Esophagus muscularis mucosa (tissue), 4 donors: ENCODE data around the gene SEC22A. TPM values are rescaled to one million over a fixed set of nuclear protein-coding genes. Genes with fewer than 3 reads are reported as not detected.

Experiments
- DNase-seq: peaks from one replicate; pipeline ENCODE4 v3.0.0-alpha.2; 2017; ENCODE audit errors: extremely low spot score
- H3K27ac ChIP-seq, 4 donors: fragments of 200-600 bp; sonication (generic); replicated peaks in 1 of 4; 1 replicate in 3 of 4; 2 replicates in 1 of 4; pipeline ENCODE4 v1.5.1; 2016 to 2019; ENCODE audit warnings: mild to moderate bottlenecking in 1 of 4
- H3K27me3 ChIP-seq, 4 donors: fragments of 200-600 bp; sonication (generic); one replicate each; pipeline versions ENCODE4 v1.5.1 to v1.6.0; 2016 to 2019
- H3K36me3 ChIP-seq, 4 donors: fragments of 200-600 bp; sonication (generic); one replicate each; pipeline ENCODE4 v1.5.1; 2016 to 2019
- H3K4me1 ChIP-seq, 4 donors: fragments of 200-600 bp; sonication (generic); one replicate each; pipeline ENCODE4 v1.5.1; 2016 to 2019
- H3K4me3 ChIP-seq, 4 donors: fragments of 200-600 bp; sonication (generic); 1 replicate in 2 of 4; 2 replicates in 2 of 4; pipeline ENCODE4 v1.5.1; 2016 to 2019; ENCODE audit warnings: mild to moderate bottlenecking in 4 of 4, moderate library complexity in 1 of 4
- H3K9me3 ChIP-seq, 4 donors: fragments of 200-600 bp; sonication (generic); 1 replicate in 3 of 4; 2 replicates in 1 of 4; pipeline ENCODE4 v1.5.1; 2016 to 2019
- CTCF ChIP-seq, 3 experiments: fragments of 200-600 bp in 2 of 3; fragments of 450-650 bp in 1 of 3; sonication (generic) in 2 of 3; IDR thresholded peaks; one replicate each; pipeline ENCODE4 v1.5.1; 2017 to 2019; ENCODE audit warnings: antibody characterized with exemption in 3 of 3, mild to moderate bottlenecking in 2 of 3, moderate library complexity in 1 of 3
- EP300 ChIP-seq: sonication (generic); formaldehyde crosslinking; IDR thresholded peaks from one replicate; pipeline ENCODE4 v1.6.1; 2017; ENCODE audit warnings: antibody characterized with exemption
- POLR2A ChIP-seq: fragments of 450-650 bp; IDR thresholded peaks from one replicate; pipeline ENCODE4 v1.6.1; 2017; ENCODE audit warnings: antibody characterized with exemption, moderate library complexity, mild to moderate bottlenecking, low read depth
- POLR2AphosphoS5 ChIP-seq, 2 donors: sonication (generic); formaldehyde crosslinking; IDR thresholded peaks; one replicate each; pipeline ENCODE4 v1.6.1; 2017; ENCODE audit warnings: antibody characterized with exemption in 2 of 2
- WGBS: methylation state at CpG from one replicate; pipeline ENCODE4 v1.1.5; 2018; 5-methylcytosine and 5-hydroxymethylcytosine counted together
- intact Hi-C: fragments of 100-400 bp; cut with DNase I; formaldehyde crosslinking; loops from one replicate; pipeline ENCODE4 v1.15.1; 2023
- total RNA-seq, 4 donors: library from RNA; depleted of rRNA; stranded (reverse); fragments of >200 nt; gene quantifications; one replicate each; pipeline versions ENCODE4 v1.1.0 to v1.2.1, GENCODE V29; 2016

The SEC22A gene
- total RNA-seq, 4 donors from 2014 or later: 12.0 to 29.9 (median 20.0) TPM

DNA sequence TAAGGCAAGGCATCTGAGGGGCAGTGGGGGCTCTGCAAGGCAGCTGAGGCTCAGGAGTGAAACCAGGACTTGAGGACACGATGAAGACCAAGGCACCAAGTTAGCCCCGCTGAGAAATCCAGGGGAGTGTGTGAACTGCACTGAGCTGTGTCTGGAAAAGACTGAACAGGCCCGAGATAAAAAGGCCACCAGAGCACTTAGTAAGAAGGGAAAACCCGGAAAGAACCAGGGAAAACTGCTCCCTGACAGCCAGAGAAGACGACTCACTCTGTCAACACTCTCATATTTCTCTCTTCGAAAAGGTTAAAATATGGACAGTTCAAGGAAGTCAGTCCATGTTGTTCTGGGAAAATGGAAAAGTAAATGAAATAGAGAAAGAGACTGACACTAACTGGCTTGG is 109.0 kb downstream of the SEC22A start:
- no peak for DNase-seq
- Histone ChIP-seq H3K4me3 (no peak overlapping the region), H3K9me3 (no peaks in the 10 kb centered on the region), H3K27me3 (no peaks in the 10 kb centered on the region), H3K4me1 (peaks cover 0 to 35% (median 28%) of the 10 kb centered on the region in 4 donors), H3K36me3 (peaks cover 5 to 75% (median 60%) of the 10 kb centered on the region in 4 donors), H3K27ac (no peak overlapping the region)
- intact Hi-C loops: no loop called here
- WGBS: 70% methylated on average over 6 of the region's 6 CpGs
- no peak for TF ChIP-seq EP300
- TF ChIP-seq CTCF (IDR thresholded peaks at IDR 0.05): no peak
- no peak for TF ChIP-seq POLR2AphosphoS5 (IDR thresholded peaks at IDR 0.05)
- no peak for TF ChIP-seq POLR2A

DNA sequence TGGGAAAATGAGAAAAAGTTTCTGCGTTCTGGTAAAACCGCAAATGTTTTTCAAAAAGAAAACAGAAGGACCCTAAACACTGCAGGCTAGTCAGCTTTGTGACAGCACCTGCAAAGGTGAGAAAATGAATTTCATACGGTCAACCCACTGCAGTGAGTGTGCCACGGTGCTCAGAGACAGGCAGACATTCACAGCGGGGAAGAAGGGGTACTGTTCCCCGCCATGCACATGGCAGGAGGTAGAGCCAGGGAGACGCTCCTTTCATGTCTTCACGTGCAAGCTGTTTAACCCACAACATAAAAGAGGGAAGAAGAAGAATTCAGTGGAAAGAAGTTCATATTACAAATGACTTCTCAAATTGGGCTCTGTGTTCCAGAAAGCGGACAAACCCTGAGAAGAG is 109.5 kb downstream of the SEC22A start:
- intact Hi-C loops: no loop called here
- H3K36me3 ChIP-seq: peaks cover 7 to 76% (median 61%) of the 10 kb centered on the region in 4 donors
- DNase-seq: no peak
- no peak overlapping the region for H3K4me3 ChIP-seq
- no peaks in the 10 kb centered on the region for H3K9me3 ChIP-seq
- H3K27ac ChIP-seq: peak overlapping the region in 3 of 4 donors; percentile 55 to 64 (median 63)
- H3K27me3 ChIP-seq: no peaks in the 10 kb centered on the region
- no peak for TF ChIP-seq POLR2AphosphoS5 (IDR thresholded peaks at IDR 0.05)
- no peak for TF ChIP-seq EP300
- no peak for TF ChIP-seq POLR2A
- TF ChIP-seq CTCF (IDR thresholded peaks at IDR 0.05): no peak
- peaks cover 0 to 35% (median 29%) of the 10 kb centered on the region in 4 donors for H3K4me1 ChIP-seq
- WGBS: 78% methylated on average over 9 of the region's 9 CpGs

GRCh38 chr3:123312331-123313265 is 110.9 kb downstream of the SEC22A start:
- peaks cover 0 to 35% (median 29%) of the 10 kb centered on the region in 4 donors for H3K4me1 ChIP-seq
- H3K9me3 ChIP-seq: no peaks in the 10 kb centered on the region
- H3K4me3 ChIP-seq: no peak overlapping the region
- H3K27me3 ChIP-seq: no peaks in the 10 kb centered on the region
- 73% methylated on average over 16 of the region's 16 CpGs for WGBS
- no peak for DNase-seq
- peak overlapping the region in 3 of 4 donors; percentile 55 to 64 (median 63) for H3K27ac ChIP-seq
- intact Hi-C loops: no loop called here
- H3K36me3 ChIP-seq: peaks cover 16 to 79% (median 62%) of the 10 kb centered on the region in 4 donors
- TF ChIP-seq POLR2AphosphoS5 (IDR thresholded peaks at IDR 0.05) (peak in 1 of 2 donors; percentile 49), CTCF (IDR thresholded peaks at IDR 0.05) (no peak), POLR2A (no peak), EP300 (no peak)

GRCh38 chr3:123313889-123314288 is 112.1 kb downstream of the SEC22A start:
- Histone ChIP-seq H3K27ac (peak overlapping the region in 3 of 4 donors; percentile 44 to 64 (median 63)), H3K36me3 (peaks cover 29 to 86% (median 75%) of the 10 kb centered on the region in 4 donors), H3K27me3 (no peaks in the 10 kb centered on the region), H3K4me1 (peaks cover 0 to 35% (median 29%) of the 10 kb centered on the region in 4 donors), H3K9me3 (no peaks in the 10 kb centered on the region), H3K4me3 (no peak overlapping the region)
- DNase-seq: no peak
- intact Hi-C loops: no loop called here
- TF ChIP-seq EP300 (no peak), POLR2AphosphoS5 (IDR thresholded peaks at IDR 0.05) (no peak), CTCF (IDR thresholded peaks at IDR 0.05) (no peak), POLR2A (no peak)
- 58% methylated on average over 3 of the region's 5 CpGs for WGBS
